ENCODE data around the gene NUTM1.
"Not testable (repeated sequence)": the region's sequence is repeated elsewhere in the genome, so short reads cannot be mapped to it uniquely, and the experiment has no call there.

NUTM1 gene

DNA sequence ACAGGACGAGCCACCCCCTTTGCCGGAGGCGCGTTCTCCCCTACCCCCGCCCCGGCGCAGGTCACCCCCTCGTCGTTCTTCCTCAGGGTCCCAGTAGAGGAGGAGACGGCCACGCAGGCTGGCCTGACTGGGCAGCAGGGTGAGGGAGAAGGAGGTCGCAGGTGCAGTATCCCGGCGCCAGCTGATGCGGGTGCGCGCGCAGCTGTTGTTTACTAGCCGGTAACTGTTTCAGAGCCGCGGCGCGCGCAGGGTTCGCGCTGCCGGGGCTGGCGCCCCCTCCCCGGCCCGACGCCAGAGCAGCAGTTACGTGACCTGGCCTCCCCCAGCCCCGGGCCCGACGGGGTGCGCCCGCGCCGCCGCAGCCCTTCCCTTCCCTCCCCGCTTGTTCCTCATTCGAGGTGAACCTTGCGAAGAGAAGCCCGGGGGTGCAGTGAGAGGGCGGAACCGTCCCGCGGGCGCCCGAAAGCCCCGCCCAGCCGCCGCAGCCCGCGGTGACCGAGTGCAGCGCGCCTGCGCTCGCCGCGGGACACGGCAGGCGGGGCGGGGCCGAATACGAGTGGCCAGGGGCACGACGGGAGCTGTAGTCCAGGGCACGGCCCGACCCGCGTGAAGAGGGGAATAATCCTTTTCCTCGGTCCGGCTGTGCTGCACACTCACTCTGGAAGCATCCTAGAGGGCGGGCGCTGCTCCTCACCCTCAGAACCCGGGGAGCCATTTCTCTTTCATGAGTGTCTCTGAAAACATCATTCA lies 5.4 kb upstream of the NUTM1 start, which contains the start of gene SLC12A6:
TSS of gene SLC12A6 (minus strand) at position 225 of the 750 bp plus-strand sequence. CDS start 1,101 bp downstream, outside the sequence.
- DNase-seq: peak; percentile 32

- no peak for DNase-seq
Observed at GRCh38 chr15:34338347-34338746, 4.8 kb upstream of the NUTM1 start.

DNA sequence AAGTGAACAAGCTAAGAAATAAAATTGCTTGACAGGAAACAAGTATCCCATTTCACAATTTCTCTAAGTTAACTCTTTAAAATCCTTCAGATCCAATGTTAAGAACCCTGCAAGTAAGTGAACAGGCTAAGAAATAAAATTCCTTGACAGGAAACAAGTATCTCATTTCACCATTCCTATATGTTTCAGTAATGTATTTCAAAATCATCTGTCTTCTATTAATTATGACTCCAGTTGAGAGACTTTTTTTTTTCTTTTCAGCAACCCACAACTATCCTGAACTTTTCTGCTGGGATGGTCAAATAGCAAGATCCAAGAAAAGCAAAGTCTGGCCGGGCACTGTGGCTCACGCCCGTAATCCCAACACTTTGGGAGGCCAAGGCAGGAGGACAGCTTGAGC lies 3.2 kb upstream of the NUTM1 start:
- DNase-seq: no peak

- DNase-seq: peak; percentile 35
Observed at GRCh38 chr15:34341381-34342212, 1.5 kb upstream of the NUTM1 start.

DNA sequence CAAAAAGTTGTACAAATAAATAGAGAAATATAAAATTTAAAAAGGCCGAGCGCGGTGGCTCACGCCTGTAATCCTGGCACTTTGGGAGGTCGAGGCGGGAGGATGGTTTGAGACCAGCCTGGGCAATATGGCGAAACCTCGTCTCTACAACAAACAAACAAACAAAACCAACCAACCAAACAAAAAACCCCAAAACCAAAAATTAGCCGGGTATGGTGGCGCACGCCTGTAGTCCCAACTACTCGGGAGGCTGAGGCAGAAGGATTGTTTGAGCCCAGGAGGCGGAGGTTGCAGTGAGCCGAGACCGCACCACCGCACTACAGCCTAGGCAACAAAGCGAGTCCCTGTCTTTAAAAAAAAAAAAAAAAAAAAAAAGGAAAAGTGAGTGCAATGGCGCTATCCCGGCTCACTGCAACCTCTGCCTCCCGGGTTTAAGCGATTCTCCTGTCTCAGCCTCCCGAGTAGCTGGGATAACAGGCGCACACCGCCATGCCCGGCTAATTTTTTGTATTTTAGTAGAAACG lies 840 bp upstream of the NUTM1 start:
- not testable (repeated sequence) for DNase-seq

DNA sequence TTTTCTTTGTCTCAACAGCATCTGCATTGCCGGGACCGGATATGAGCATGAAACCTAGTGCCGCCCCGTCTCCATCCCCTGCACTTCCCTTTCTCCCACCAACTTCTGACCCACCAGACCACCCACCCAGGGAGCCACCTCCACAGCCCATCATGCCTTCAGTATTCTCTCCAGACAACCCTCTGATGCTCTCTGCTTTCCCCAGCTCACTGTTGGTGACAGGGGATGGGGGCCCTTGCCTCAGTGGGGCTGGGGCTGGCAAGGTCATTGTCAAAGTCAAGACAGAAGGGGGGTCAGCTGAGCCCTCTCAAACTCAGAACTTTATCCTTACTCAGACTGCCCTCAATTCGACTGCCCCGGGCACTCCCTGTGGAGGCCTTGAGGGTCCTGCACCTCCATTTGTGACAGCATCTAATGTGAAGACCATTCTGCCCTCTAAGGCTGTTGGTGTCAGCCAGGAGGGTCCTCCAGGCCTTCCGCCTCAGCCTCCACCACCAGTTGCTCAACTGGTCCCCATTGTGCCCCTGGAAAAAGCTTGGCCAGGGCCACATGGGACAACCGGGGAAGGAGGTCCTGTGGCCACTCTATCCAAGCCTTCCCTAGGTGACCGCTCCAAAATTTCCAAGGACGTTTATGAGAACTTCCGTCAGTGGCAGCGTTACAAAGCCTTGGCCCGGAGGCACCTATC lies 5.0 kb downstream of the NUTM1 start:
- DNase-seq: no peak

DNA sequence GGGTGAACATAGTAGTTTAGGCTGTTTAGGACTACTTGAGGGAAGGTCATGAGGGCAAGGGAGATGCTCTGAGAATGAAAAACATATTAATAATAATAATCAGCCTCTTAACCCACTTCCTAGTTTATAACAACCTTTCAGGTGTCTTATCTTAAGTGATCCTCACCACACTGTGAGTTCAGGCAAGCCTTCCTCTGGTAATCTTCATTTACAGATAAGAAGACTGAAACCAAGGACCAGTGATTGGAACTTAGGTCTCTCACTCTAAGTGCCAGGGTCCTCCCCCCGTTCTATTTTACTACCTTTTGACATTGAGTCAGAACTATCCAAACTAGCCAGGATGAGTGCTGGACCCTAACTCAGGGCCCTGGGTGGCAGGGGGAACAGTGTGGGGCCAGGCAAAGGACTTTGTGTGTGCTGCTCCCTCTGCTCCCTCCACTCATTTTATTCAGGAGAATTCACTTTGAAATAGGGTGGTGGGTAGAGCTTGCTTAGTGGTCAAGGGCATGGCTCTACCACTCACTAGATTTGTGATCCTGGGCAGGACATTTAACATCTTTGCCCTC lies 5.7 kb downstream of the NUTM1 start:
- DNase-seq: no peak

GRCh38 chr15:34349769-34350168 lies 6.7 kb downstream of the NUTM1 start:
- DNase-seq: no peak

DNA sequence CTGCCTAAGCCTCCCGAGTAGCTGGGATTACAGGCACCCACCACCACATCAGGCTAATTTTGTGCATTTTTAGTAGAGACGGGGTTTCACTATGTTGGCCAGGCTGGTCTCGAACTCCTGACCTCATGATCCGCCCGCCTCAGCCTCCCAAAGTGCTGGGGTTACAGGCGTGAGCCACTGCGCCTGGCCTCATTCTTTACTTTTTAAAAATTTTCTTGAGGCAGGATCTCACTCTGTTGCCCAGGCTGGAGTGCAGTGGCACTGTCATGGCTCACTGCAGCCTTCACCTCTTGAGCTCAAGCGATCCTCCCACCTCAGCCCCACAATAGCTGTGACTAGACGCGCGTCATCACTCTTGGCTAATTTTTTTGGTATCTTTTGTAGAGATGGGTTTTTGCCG lies 9.9 kb downstream of the NUTM1 start:
- not testable (repeated sequence) for DNase-seq

- no peak for DNase-seq
Observed at GRCh38 chr15:34353627-34354026, 10.5 kb downstream of the NUTM1 start.

- no peak for DNase-seq
Observed at GRCh38 chr15:34354286-34354685, 11.2 kb downstream of the NUTM1 start.

- DNase-seq: no peak
Observed at GRCh38 chr15:34355241-34355640, 12.1 kb downstream of the NUTM1 start.

DNA sequence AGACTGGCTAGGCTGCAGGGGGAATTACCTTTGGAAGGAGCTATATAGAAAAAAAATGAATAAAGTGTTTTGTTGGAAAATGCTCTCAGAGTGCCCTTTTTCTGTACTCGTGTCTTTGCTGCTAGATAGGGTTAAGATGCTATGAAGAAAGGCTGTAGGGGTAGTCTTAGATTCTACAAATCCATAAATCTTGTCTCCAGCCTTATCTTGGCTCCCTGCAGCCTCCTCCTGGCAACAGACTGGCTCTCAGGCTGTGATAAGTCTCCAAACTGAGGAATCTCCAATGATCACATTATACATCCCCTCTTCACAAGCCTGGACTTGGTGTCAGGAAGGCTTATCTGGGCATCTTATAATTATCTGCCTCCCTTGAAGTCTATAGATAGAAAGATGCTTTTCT lies 14.5 kb downstream of the NUTM1 start:
- DNase-seq: no peak

GRCh38 chr15:34358367-34358766 lies 15.3 kb downstream of the NUTM1 start:
- no peak for DNase-seq

DNA sequence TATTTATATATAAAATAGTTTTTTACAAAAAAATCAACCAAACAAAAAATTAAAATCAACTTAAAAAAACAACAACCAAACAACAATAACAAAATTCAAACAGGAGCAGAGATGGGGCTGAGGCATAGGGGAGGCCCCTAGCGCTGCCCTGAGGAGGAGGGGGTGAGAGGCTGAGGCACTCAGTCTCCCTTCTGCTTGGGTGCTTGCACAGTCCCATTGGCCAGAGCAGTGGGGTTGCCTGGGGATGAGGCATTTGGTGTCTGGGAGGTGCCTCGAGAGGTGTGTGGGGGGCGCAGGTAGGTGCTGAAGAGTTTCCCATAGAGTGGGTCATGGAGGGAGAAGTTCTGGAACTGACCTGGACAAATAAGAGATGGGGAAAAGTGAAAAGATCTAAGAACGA lies 15.8 kb downstream of the NUTM1 start:
- DNase-seq: no peak

GRCh38 chr15:34359416-34359815 lies 16.3 kb downstream of the NUTM1 start:
- no peak for DNase-seq

DNA sequence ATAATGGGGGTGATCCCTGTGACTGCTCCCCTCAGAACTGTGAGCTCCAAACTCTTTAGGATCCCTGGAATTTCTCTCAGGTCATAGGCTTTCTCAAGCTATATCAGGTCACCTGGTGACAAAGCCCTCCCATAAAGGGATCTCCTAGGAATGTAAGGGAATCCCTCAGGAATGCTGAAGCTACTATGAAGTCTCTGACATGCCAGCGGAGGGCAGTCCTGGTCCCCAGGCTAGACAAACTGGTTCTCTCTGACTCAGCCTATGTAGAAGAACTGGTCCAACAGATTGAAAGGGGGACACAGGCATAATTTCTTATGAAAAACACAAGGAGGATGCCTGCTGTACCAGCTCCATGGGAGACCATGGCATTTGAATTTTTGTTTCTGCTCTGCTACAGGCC lies 17.2 kb downstream of the NUTM1 start:
- DNase-seq: no peak

GRCh38 chr15:34361278-34361677 lies 18.2 kb downstream of the NUTM1 start:
- no peak for DNase-seq

DNA sequence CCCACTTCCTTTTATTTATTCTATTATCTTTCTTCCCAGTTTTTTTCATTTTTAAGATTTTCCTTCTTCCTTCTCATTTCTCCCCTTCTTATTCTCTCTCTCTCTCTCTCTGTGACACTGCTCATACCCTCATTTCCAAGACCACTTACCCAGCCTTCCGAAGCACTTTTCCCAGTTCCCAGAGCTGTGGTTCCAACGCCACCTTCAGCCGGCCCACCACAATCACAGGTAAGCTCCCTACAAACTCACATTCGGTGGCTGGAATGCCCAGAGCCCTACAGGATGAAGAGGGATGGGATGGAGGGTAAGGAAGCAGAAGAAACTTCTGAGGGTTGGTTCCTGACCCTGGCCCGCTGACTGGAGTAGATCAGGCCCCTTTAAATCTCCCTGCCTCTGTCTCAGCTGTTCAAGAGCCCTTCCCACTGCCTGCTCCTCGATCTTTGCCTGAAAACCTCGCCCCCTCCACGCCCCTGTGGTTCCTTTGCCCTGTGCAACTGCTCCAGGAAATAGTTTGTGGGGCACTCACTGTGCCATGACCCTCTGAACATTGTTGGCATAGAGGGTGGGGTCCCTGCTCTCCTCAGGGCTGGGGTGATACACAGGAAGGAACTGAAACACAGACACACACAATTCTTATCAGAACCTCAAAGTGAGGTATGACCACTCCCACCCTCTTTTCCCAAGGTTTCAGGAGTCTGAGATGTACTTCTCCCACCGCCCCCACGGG lies 19.1 kb downstream of the NUTM1 start:
- DNase-seq: no peak

DNA sequence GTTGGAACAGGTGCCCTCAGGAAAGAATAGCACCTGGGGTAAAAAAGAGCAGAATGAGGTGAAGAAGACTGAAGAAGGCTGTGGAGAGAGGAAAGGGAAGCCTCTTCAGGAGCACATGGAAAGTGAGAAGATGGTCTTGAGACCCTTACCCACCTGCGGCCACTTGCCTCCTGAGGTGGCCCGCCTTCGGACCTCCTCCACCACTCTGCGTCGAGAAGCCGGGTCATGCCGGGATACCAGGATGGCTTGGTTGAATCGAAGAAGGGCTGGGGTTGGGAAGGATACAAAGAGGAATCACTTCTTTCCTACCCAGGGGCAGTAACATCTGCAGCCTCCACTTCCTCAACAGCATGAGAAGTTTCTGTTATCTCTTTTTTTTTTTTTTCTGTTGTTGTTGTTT lies 20.9 kb downstream of the NUTM1 start:
- no peak for DNase-seq

DNA sequence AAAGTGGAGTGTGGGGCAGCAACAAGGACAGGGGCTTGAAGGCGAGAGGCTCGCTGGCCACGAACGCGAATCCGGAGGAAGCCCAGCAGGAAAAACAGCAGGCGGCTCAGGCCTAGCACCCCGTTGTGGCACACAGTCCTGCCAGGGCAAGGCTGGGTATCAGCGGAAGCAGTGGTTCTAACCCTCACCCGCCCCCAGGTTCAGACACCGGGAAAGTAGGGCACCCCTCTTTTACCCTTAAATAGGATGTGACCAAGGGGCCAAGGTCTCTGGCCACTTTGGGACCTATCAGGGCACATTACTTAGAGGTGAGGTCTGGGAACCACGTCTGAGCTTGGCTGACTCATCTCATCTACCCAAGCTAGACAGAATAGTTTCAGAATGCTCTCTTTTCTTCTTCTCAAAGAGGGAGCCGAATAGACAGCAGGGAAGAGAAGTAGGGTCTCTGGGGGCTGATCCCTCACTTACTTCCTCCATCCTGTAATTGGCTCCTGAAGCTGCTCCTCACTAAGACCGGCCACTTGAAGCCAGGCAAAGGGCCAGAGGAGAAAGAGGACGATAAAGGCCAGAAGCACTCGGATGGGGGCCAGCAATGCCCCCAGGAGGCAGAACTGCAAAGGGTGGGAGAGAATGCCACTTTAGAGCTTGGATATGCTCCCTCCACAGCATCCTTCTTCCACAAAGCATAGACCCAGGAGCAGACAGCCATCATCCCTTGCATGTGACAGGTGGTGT lies 22.1 kb downstream of the NUTM1 start:
- DNase-seq: no peak

DNA sequence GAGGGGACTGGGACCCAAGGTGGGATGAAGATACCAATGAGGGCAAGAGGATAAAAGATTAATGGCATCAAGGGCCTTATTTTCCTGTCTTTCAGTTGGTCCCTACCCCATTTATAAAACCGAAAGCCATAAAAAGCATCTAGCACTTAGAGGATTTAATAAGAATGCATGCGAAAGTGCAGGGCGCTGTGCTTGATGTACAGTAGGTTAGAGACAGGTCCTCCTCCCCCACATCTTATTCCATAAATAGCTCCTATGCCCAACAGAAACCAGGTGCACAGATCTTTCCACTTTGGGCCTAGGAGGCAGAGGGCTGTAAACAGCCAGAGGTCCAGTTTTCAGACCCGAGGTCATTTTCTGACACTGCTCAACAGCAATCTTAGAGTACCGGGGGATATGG lies 22.7 kb downstream of the NUTM1 start:
- DNase-seq: no peak
